Cortex of kidney (tissue), 1 donor: ENCODE results near the gene SRSF4.
"Not testable (repeated sequence)": the region's sequence is repeated elsewhere in the genome, so short reads cannot be mapped to it uniquely, and the experiment has no call there.

Experiments
- DNase-seq: peaks from one replicate; lab custom pipeline; 2025; lab: John Stamatoyannopoulos, UW

SRSF4 gene

DNA sequence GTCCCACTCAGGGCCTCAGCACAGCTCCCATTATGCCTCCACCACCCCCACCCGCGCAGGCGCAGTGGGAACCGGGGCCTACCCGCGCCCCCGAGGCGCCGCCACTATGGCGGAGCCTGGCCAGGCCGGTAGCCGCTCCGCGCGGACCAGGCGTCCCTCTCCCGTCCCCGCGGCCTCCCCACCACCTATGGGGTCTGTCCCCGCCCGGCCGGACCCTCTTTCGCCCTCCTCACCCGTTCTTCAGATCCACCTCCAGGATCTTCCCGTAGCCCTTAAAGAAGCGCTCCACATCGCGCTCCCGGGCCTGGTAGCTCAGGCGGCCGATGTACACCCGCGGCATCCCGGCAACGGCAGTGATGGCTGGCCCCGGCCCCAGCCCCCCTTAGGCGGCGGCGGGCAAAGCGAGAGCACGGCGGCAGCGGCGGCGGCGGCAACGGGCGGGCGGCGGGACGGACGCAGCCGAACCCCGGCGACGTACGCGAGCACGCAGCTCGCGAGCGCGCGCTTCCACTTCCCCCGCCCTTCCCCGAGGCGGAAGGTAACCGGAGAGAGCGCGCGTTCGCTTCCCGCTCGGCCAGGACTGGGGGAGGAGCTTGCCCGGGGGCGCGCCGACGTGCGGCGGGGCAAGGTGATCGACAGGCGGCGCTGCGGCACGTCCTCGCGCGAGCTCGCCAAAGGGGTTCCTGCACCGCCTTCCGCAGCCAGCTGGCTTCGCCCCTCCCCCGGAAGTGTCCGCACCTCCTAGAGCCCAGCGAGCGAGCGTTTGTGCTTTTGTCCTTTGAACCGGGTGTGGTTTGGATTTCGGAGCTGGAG is at the start of gene SRSF4:
Gene SRSF4 (minus strand): TSS at position 488 of the 813 bp plus-strand sequence. CDS start 148 bp downstream, at position 340.
- DNase-seq, result peak; percentile 73

DNA sequence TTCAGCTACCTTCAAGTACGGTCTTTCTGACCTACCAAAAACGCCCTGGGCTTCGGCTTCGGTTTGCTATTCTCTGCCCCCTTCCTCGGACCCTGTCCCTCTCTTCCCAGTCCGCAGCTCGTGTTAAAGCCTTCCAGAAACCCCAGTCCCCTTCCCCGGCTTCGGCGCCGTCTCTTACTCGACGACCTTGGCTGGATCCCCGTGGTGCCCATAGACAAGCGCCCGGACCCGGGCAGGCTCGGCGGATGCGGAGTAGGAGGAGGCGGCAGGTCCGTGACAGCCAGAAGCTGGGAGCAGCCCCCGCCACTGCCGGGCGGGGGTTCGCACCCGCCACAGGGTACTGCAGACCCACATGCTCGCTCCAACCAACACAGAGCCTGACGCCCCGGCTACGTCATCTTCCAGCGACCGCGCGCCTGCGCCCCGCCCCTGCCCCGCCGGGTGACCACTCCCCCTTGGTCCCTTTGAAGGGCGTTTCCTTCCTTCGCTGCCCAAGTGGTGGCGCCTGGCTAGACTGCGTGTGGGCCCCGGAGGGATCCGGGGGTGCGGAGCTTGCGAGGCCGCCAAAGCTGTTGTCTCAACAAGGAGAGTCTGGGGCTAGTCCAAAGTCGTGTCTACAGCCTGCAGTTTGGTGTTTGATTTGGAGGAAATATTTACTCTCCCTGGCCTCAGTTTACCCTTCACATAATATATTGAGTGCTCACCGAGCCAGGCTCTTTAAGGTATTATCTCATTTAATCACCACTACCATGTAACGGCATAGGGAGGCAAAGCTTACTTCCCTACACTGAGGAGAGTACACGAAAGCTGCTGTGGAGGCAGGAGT is 49.1 kb upstream of the SRSF4 start, which contains the start of gene MECR:
Gene MECR (minus strand): TSS at position 382 of the 826 bp plus-strand sequence. CDS start 28 bp downstream, at position 354.
- DNase-seq, result peak; percentile 24

DNA sequence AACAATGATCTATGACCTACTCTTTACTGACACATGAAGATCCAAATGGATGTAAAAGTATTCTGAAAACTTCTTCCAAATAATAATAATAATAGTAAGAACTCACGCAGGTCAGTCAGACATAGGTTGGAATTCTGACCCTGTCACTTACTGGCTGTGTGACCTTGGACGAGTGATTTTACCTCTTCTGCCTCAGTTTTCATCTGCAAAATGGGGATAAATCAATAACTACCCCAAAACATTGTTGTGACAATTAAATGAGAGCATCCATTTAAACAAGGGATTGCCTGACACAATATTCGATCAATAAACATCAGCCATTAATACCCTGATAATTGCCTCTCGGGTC is 48.5 kb upstream of the SRSF4 start:
- no peak for DNase-seq

GRCh38 chr1:29227511-29227910 is 45.8 kb upstream of the SRSF4 start:
- DNase-seq, result no peak

- DNase-seq, result no peak
Observed at GRCh38 chr1:29225361-29225760, 43.7 kb upstream of the SRSF4 start.

DNA sequence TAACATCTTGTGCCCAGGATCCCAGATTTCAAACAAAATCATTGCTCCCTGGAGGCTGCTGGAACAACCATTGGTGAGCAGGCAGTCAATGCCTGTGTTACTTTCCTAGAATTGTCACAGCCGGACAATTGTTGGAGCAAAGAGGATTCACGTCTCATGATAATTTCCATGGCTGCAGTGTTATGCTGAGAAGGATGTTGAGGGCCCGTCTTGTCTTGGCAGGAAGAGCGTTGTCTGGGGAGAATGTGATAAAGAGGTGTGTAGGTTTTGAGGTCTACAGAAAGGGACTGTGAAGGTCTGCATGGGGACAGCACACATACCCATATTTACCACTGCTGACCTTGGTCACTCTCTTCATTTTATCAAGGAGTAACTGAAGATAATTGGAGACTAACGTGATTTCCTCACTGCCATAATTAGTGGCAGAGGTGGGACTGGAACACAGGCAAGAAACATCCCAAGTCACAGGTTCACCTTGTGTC is 42.7 kb upstream of the SRSF4 start:
- DNase-seq, result no peak

DNA sequence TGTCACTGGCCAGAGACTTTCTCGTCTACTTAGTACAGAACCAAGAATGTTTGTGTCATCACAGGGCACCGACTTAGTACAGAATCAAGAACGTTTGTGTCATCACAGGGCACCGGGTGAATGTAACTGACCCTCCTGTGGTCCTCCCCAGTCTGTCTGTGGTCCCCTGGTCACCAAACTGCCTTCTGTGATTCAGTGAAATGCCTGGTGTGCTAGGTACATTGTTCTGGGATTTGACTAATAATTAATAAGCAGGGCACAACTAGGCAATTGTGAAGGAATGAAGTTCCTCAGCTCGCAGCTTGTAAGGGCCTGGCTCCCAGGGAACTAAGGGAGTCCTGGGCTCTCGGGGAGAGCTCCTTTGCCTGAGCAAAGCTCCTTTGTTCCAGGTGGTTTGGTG is 41.8 kb upstream of the SRSF4 start:
- no peak for DNase-seq

DNA sequence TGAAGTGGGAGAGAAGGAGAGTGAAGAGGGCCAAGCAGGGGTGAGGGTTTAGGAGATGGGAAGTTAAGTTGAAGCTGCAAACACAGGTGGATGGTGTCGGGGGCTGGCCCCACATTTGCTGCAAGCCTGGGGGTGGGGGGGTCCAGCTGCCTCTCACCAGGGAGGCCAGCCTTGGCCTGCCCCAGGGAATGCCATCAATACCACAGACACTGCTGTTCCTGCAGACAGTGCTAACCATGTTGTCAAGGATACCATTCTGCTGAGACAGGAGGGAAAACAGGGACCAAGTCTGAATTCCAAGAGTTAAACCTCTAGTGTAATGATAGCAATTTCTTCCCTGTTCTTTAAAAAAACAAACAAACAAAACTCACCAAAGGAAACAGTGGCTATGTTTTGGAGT is 41.0 kb upstream of the SRSF4 start:
- no peak for DNase-seq

GRCh38 chr1:29222260-29222659 is 40.6 kb upstream of the SRSF4 start:
- not testable (repeated sequence) for DNase-seq

DNA sequence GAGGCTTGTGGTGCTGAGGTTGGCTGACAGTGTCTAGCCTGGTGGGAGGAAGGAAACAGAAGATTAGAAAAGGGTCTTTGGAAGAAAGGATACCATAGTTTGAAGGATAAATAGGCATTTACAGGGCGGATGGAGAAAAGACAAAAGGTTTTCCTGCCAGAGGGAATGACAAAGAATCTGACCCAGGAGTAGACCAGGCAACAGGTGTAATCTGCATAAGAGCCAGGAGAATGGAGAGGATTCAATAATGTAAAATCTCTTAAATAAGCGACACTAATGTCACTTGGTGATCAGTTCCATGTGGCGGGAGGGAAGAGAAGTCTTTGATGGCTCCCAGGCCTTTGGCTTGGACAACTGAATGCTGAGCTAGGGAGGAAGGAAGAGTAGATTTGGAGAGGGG is 39.6 kb upstream of the SRSF4 start:
- DNase-seq, result no peak

DNA sequence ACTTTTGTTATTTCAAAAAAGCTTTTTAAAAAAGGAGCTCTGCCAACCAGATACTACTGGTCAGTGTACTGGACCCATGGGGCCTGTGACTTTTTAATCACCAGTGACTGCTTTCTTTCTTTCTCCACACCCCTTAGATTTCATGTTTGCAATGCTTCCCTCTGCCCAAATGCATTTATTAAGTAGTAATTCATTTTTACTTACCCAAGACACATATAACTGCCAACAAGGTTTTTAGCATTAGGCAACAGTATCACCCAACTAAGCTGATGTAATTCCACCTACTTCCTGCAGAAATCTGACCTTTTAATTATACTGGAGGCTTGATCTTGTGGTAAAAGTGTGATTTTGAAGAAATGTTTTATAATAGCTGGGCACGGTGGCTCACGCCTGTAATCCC is 36.5 kb upstream of the SRSF4 start:
- DNase-seq, result no peak

DNA sequence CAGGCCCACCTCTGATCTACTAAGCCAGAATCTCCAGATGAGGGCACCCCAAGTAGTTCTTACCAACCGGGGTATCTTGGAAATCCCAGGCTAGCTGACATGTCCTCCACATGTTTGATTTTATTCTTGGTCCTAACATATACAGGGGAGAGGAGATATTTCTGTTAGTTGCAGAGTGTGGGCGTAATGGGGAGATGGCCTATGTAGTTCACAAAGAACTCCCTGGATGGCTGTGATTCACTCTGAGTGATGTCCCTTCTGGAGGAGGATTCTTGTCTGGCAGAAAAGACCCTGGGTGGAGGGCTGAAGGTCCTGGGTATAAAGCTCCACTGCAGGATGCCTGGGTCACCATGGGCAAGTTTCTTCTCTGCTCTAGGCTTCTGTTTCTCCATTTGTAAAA is 35.9 kb upstream of the SRSF4 start:
- no peak for DNase-seq

- DNase-seq, result no peak
Observed at GRCh38 chr1:29213055-29213454, 31.4 kb upstream of the SRSF4 start.

- no peak for DNase-seq
Observed at GRCh38 chr1:29211086-29212030, 29.7 kb upstream of the SRSF4 start.

DNA sequence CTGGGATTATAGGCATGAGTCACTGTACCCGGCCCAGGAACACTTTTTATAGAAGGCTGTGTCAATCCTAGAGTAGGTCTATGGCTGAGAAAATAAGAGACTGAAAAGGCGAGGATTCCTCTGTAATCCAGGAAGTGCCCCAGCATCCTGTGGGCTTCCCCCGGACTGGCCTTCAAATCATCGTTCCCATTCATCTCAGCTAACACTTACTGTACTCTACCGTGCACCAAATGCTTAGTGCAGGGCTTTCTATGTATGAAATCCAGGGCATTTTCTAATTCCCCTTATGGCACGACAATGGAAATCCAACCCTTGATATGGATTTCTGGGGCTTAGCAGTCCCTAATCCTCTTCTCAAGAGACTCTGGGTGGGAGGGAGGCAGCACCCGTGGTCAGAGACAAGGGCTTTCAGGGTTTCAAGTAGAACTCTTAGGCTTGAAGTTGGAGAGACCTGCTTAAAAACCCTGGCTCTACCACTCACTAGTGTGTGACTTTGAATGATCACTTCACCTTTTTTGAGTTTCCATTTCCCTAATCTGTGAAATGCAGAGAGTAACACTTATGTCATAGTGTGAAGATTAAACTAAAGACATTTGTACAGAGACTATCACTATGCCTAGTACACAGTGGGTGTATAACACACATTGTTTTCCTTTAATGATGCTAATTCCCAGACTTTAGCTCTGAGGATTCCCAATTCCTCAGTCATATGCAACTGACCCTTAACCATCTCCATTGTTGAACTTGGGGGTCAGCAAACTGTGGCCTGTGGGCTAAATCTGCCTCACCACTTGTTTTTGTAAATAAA is 28.8 kb upstream of the SRSF4 start:
- no peak for DNase-seq

DNA sequence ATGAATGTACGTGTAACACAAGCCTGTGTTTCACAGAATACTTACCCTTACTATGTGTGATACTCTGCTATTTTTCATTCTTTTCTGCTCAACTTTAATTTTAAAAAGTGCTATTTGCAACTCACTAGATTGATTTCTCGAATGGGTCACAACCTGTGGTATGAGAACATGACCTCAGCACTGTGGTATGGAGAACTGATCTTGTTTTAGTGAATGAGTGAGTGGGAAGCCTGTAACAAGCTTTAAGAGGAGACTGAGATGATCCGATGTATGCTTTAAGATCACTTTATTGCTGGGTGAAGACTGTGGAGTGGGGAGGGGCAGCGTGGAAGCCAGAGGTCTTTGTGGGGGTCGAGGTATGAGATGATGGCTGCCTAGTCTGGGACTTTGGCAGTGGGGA is 27.5 kb upstream of the SRSF4 start:
- DNase-seq, result no peak

- DNase-seq, result no peak
Observed at GRCh38 chr1:29208442-29208841, 26.7 kb upstream of the SRSF4 start.

- no peak for DNase-seq
Observed at GRCh38 chr1:29202584-29203340, 21.1 kb upstream of the SRSF4 start.

DNA sequence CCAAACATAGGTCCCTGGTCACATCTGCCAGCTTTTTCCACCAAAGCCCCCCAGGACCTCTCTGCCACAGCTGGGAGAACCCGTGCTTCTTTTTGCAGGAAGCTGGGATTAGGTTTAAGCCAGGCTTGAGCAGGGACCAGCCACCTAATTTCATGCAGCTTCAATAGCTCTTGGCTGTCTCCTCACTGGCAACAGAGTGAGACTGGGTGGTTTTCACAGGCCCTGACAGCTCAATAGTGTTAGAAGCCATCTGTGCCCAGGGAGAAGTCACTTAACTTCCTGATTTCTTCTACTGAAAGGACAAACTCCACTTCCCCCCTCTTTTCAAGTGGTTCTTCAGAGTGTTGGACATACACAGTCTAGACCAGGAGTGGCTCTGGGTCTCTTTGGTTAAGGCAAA is 20.4 kb upstream of the SRSF4 start:
- DNase-seq, result no peak

- no peak for DNase-seq
Observed at GRCh38 chr1:29201595-29202051, 19.9 kb upstream of the SRSF4 start.
